GM21717 (cell line): ENCODE data around the gene ADCYAP1.
"Not testable (repeated sequence)": the region's sequence is repeated elsewhere in the genome, so short reads cannot be mapped to it uniquely, and the experiment has no call there.

ENCODE experiments used
- ATAC-seq: cut with Tn5 transposase; IDR thresholded peaks from one replicate; pipeline ENCODE4 v1.9.1; 2021; ENCODE audit warnings: mild to moderate bottlenecking, moderate library complexity; ENCODE audit not compliant: unreplicated experiment

ADCYAP1 gene

GRCh38 chr18:904218-905090 is at the start of gene ADCYAP1:
Gene ADCYAP1 (plus strand): TSS chr18:904871. CDS start chr18:905387, 516 bp downstream.
- ATAC-seq: no peak

- ATAC-seq: no peak
Measured at GRCh38 chr18:857986-858385, 46.7 kb upstream of the ADCYAP1 start.

GRCh38 chr18:864872-865273 is 39.8 kb upstream of the ADCYAP1 start:
- peak; percentile 73 for ATAC-seq

- no peak for ATAC-seq
Measured at GRCh38 chr18:867257-867656, 37.4 kb upstream of the ADCYAP1 start.

- not testable (repeated sequence) for ATAC-seq
Measured at GRCh38 chr18:873426-873825, 31.2 kb upstream of the ADCYAP1 start.

GRCh38 chr18:875912-876311 is 28.8 kb upstream of the ADCYAP1 start:
- no peak for ATAC-seq

GRCh38 chr18:877238-877637 is 27.4 kb upstream of the ADCYAP1 start:
- no peak for ATAC-seq

GRCh38 chr18:886076-886475 is 18.6 kb upstream of the ADCYAP1 start:
- ATAC-seq: no peak

GRCh38 chr18:887716-888115 is 17.0 kb upstream of the ADCYAP1 start:
- no peak for ATAC-seq

GRCh38 chr18:892316-892715 is 12.4 kb upstream of the ADCYAP1 start:
- no peak for ATAC-seq

GRCh38 chr18:896315-896714 is 8.4 kb upstream of the ADCYAP1 start:
- ATAC-seq: no peak

- no peak for ATAC-seq
Measured at GRCh38 chr18:901761-902160, 2.9 kb upstream of the ADCYAP1 start.

GRCh38 chr18:902229-902628 is 2.4 kb upstream of the ADCYAP1 start:
- no peak for ATAC-seq

- ATAC-seq: no peak
Measured at GRCh38 chr18:903701-904100, 970 bp upstream of the ADCYAP1 start.

GRCh38 chr18:905307-905947 is 756 bp downstream of the ADCYAP1 start:
- ATAC-seq: no peak

GRCh38 chr18:905948-906415 is 1.3 kb downstream of the ADCYAP1 start:
- ATAC-seq: no peak

- no peak for ATAC-seq
Measured at GRCh38 chr18:906416-907114, 1.9 kb downstream of the ADCYAP1 start.

GRCh38 chr18:907115-907884 is 2.6 kb downstream of the ADCYAP1 start:
- ATAC-seq: no peak

GRCh38 chr18:907885-908757 is 3.5 kb downstream of the ADCYAP1 start:
- ATAC-seq: no peak
